ENCODE measurements around the gene NPR1. TPM values are rescaled to one million over a fixed set of nuclear protein-coding genes. Genes with fewer than 3 reads are reported as not detected.
A peak's percentile ranks its signal among the peaks of the same experiment; 100 is the strongest.

The NPR1 gene
- polyA plus RNA-seq, 2 of the 4 experiments (the other 2 are of a cell fraction), result 0.39 to 1.9 TPM

GRCh38 chr1:153696741-153697140 lies 18.3 kb downstream of the NPR1 start:
- FAIRE-seq, result no peak
- H3K27ac ChIP-seq, result peak overlapping the region; percentile 56 to 83

GRCh38 chr1:153697191-153698019 lies 18.9 kb downstream of the NPR1 start:
- CTCF ChIA-PET, result interaction anchor here (1.1 to 6.1 kb wide), 5 partner anchors 8 to 45 kb away, joined by 3 to 34 read pairs (median 3); partner anchors contain the start of gene NPR1
- DNase-seq (ENCODE audit: low read depth in 1 of 2, low spot score in 1 of 2) (peak in 1 of 2 experiments; percentile 73), FAIRE-seq (no peak), ATAC-seq (peak; percentile 57 to 76)
- H3K4me1 ChIP-seq, result peaks cover 31% of the 10 kb centered on the region
- H3K27ac ChIP-seq, result peak overlapping the region; percentile 56 to 83
- no peaks in the 10 kb centered on the region for H3K9me3 ChIP-seq
- TF ChIP-seq HES2 (IDR thresholded peaks at IDR 0.05), result no peak
- no peak for TF ChIP-seq TFCP2L1 (CRISPR knock-in tag; IDR thresholded peaks at IDR 0.05)
- peak; percentile 76 for TF ChIP-seq MAX (IDR thresholded peaks at IDR 0.05)
- TF ChIP-seq REST (IDR thresholded peaks at IDR 0.05), result no peak
- TF ChIP-seq CEBPB (IDR thresholded peaks at IDR 0.05), result peak in 1 of 2 experiments; percentile 13; a peak in 1 of 4 replicates
- peak; percentile 82; the same call in 1 of the 2 replicates for TF ChIP-seq HOXB5 (CRISPR knock-in tag; IDR thresholded peaks at IDR 0.05)
- TF ChIP-seq JUNB (IDR thresholded peaks at IDR 0.05), result no peak
- TF ChIP-seq GATA3 (IDR thresholded peaks at IDR 0.05; ENCODE audit: borderline replicate concordance), result 0 out of 2 replicates have a peak, but pooled peaks have one; percentile 31
- TF ChIP-seq FOSB (CRISPR knock-in tag; IDR thresholded peaks at IDR 0.05), result no peak
- TF ChIP-seq FOSL2 (IDR thresholded peaks at IDR 0.05), result no peak
- TF ChIP-seq FOSL2 (CRISPR knock-in tag; IDR thresholded peaks at IDR 0.05), result peak; percentile 52; the same call in 1 of the 2 replicates
- peak overlapping the region; percentile 47 for H3K4me2 ChIP-seq
- 72% methylated on average over 12 of the region's 12 CpGs for WGBS (ENCODE audit: missing lambda C conversion rate)
- POLR2A ChIA-PET, result interaction anchor here (0.5 to 0.8 kb wide), 2 partner anchors 11 to 16 kb away, joined by 3 to 4 read pairs; no protein-coding TSS in a partner anchor
- H3K4me3 ChIP-seq, result no peak overlapping the region

More at GRCh38 chr1:153696741-153697140, 18.3 kb downstream of the NPR1 start:
- peak overlapping the region; percentile 47 for H3K4me2 ChIP-seq
- DNase-seq (ENCODE audit: low read depth in 1 of 2, low spot score in 1 of 2), result no peak
- TF ChIP-seq JUN (IDR thresholded peaks at IDR 0.05) (no peak), KDM1A (IDR thresholded peaks at IDR 0.05; ENCODE audit: low read depth) (no peak), MAZ (IDR thresholded peaks at IDR 0.05; ENCODE audit: borderline replicate concordance, low read depth, low read length) (no peak), POLR2AphosphoS2 (conservative IDR thresholded peaks at IDR 0.05; ENCODE audit: low read length) (no peak)
- H3K9me3 ChIP-seq, result no peaks in the 10 kb centered on the region
- CTCF ChIA-PET, result interaction anchor here (1.1 to 6.1 kb wide), 3 partner anchors 11 to 44 kb away, joined by 3 to 34 read pairs (median 3); partner anchors contain the start of gene NPR1
- WGBS (ENCODE audit: missing lambda C conversion rate), result 82% methylated on average over 8 of the region's 8 CpGs
- H3K4me1 ChIP-seq, result peaks cover 31% of the 10 kb centered on the region
- H3K4me3 ChIP-seq, result no peak overlapping the region
- POLR2A ChIA-PET, result interaction anchor here (0.8 kb wide), 1 partner anchor 12 kb away, joined by 3 read pairs; no protein-coding TSS in a partner anchor
- ATAC-seq, result no peak

GRCh38 chr1:153698020-153698922 lies 19.8 kb downstream of the NPR1 start:
- Histone ChIP-seq H3K27ac (peak overlapping the region; percentile 56 to 83), H3K9me3 (no peaks in the 10 kb centered on the region), H3K4me2 (peak overlapping the region; percentile 11; the same call in 2 of the 3 replicates), H3K4me1 (peaks cover 31% of the 10 kb centered on the region), H3K4me3 (no peak overlapping the region)
- ATAC-seq (no peak), DNase-seq (ENCODE audit: low read depth in 1 of 2, low spot score in 1 of 2) (no peak), FAIRE-seq (no peak)
- WGBS (ENCODE audit: missing lambda C conversion rate), result 92% methylated on average over 29 of the region's 29 CpGs
- CTCF ChIA-PET, result interaction anchor here (0.5 to 6.1 kb wide), 8 partner anchors 9 to 1206 kb away, joined by 3 to 34 read pairs (median 4); partner anchors contain the start of gene NPR1
- POLR2A ChIA-PET, result interaction anchor here (0.6 kb wide), 1 partner anchor 61 kb away, joined by 3 read pairs; no protein-coding TSS in a partner anchor
- TF ChIP-seq RARB (CRISPR knock-in tag; IDR thresholded peaks at IDR 0.05), result no peak
- TF ChIP-seq CBX8 (IDR thresholded peaks at IDR 0.05), result no peak
- no peak for TF ChIP-seq EP300 (IDR thresholded peaks at IDR 0.05)
- no peak for TF ChIP-seq JUNB (IDR thresholded peaks at IDR 0.05)
- no peak for TF ChIP-seq ZC3H11A (IDR thresholded peaks at IDR 0.05)
- TF ChIP-seq TFCP2L1 (CRISPR knock-in tag; IDR thresholded peaks at IDR 0.05), result no peak
- no peak for TF ChIP-seq SREBF2 (IDR thresholded peaks at IDR 0.05)
- TF ChIP-seq ZFP36 (IDR thresholded peaks at IDR 0.05; ENCODE audit: borderline replicate concordance, partially characterized antibody), result no peak
- no peak for TF ChIP-seq HEYL (CRISPR knock-in tag; IDR thresholded peaks at IDR 0.05)
- no peak for TF ChIP-seq ZSCAN20 (CRISPR knock-in tag; IDR thresholded peaks at IDR 0.05)
- TF ChIP-seq CTCF (IDR thresholded peaks at IDR 0.05), result no peak
- TF ChIP-seq TP53 (CRISPR knock-in tag; IDR thresholded peaks at IDR 0.05), result no peak
- no peak for TF ChIP-seq MAZ (IDR thresholded peaks at IDR 0.05; ENCODE audit: borderline replicate concordance, low read depth, low read length)
- no peak for TF ChIP-seq HDAC2 (IDR thresholded peaks at IDR 0.05)
